Ramos (cell line): ENCODE results near the gene TYW1.
"Not testable (repeated sequence)": the region's sequence is repeated elsewhere in the genome, so short reads cannot be mapped to it uniquely, and the experiment has no call there.

Source experiments
- in situ Hi-C: fragments of 300-500 bp; cut with MboI; formaldehyde crosslinking; loops from one replicate; pipeline ENCODE4 v1.14.3; 2022; ENCODE audit warnings: low sequenced_read_pairs; ENCODE audit not compliant: unreplicated experiment

Gene TYW1

DNA sequence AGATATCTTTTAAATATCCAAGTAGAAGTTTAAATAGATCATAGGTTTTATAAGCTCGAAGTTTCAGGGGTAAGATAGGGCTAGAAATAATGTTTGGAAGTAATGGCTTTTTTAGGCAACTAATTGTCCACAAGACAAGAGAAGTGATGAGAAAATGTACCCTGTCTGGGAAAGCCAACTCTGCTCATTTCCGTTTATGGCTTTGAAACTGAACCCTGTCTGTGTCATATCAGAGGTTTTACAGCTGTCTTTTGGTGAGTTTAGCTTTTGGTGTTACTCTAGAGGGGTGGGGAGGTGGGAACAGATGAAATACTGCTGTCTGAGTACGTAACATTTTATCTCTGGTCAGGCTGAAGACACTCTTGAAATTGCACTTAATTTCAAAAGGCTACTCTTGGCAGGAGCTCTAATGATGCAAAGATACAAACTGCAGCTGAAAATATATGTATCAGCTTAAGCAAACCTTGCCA, 189.1 kb downstream of the TYW1 start:
- in situ Hi-C loops, result not testable (repeated sequence)

- in situ Hi-C loops, result not testable (repeated sequence)
Observed at GRCh38 chr7:67189160-67189559, 192.5 kb downstream of the TYW1 start.

- in situ Hi-C loops, result not testable (repeated sequence)
Observed at GRCh38 chr7:67189801-67190465, 193.3 kb downstream of the TYW1 start.

- in situ Hi-C loops, result not testable (repeated sequence)
Observed at GRCh38 chr7:67191002-67191720, 194.5 kb downstream of the TYW1 start.

DNA sequence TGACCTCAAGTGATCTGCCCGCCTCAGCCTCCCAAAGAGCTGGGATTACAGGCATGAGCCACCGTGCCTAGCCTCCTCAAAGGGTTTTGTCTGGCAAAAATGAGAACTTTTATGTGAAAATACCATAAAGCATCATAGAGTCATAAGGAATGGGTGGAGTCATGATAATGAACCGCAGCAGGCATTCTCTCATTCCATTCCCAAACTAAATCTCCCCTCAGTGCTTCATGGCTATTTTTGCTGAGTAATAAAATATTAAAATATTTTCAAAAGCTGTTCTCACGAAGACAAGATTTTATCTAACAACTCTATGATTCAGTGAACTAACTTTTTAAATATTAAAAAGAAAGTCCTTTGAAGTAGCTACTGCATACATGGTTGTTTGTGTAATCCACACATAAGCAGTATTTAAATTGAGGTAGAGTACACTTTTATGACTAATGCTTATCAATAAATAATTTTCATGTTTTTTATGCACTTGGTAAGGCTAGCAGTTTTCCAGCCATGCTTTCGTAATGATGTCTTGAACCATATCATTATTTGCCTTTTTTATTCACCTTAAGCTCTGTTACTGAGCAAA, 195.6 kb downstream of the TYW1 start:
- in situ Hi-C loops, result not testable (repeated sequence)

DNA sequence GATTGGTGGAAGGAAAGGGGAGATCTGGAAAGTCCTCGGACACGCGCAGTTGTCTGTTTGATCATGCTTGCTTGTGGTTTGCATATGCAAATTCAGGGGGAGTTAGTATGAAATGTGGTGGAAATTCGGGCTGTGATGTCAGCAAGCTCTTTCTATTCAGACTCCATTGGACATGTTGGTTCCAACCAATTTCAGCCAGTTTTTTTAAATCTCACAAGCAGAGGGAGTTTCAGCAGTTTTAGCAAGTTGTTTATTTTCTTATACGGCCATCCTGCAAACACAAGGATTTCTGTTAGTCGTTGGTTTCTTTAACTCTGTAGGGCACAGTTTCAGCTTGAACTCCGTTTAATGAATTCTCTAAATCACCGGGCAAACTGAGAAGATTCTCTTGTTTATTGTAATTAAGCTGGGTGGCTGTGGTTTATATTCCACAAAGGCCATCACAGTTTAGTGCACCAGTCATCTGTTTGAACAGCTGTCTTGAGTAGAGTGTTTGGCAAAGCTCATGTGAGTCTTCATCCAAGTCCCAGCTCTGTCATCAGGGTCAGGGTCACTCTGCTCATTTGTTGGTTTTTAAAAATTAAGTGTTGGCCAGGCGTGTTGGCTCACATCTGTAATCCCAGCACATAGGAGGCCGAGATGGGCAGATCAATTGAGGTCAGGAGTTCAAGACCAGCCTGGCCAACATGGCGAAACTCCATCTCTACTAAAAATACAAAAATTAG, 196.4 kb downstream of the TYW1 start:
- in situ Hi-C loops, result not testable (repeated sequence)

DNA sequence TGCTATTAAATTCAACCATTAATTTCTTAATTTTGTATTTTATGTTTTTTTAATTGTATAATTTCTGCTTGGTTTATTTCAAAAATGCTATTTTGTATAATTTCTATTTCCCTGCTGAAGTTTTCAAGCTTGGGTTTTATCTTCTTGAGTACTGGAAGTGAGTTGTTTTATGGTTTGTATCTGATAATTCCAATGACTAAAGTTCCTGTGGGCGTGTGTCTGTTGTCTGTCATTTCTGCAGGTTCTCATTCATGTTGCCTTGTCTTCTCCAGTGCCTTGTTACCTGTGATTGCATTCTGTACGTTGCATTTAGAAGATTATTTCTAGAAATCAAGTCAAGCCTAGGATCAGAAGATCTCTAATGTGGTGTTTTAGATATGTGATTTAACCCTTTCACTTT, 199.5 kb downstream of the TYW1 start:
- in situ Hi-C loops, result not testable (repeated sequence)

DNA sequence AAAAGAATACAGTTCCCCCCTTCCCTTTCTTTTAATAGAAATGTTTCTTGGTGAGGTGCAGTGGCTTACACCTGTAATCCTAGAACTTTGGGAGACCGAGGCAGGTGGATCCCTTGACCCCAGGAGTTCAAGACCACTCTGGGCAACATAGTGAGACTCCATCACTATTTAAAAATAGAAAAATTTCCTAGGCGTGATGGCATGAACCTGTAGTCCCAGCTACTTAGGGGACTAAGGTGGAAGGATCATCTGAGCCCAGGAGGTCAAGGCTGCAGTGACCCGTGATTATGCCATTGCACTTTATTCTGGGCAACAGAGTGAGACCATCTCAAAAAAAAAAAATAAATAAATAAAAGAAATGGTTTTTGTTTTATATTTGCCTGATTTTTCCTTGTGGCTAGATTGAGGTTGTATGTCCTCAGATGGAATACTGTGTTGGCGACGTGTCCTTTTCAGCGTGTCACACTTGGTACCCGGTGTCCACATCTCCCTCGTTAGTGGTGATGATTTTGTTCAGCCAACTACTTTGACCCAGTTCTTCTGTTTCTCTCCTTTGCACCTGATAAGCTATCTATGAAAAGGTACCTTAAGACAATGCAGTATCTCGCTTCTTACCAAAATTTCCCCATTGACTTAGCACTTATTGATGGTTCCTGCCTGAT, 202.4 kb downstream of the TYW1 start:
- in situ Hi-C loops, result not testable (repeated sequence)

DNA sequence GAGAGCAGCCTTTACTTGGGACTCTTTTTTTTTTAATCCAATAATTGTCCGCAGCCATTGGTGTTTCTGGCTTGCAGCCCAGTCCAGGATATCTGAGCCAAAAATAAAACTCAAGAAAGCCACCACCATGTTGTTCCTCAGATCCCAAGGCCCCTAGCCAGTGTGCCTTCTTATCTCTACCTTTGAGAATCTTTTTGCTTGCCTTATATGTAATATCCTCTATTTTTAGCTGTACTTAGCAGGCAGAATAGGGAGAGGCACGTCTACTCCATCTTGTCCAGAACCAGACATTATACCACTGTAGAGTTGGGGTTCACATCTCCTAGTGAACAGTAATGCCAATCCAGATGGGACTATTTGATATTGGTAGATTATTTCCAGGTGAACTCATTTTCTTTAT, 209.1 kb downstream of the TYW1 start:
- in situ Hi-C loops, result not testable (repeated sequence)

DNA sequence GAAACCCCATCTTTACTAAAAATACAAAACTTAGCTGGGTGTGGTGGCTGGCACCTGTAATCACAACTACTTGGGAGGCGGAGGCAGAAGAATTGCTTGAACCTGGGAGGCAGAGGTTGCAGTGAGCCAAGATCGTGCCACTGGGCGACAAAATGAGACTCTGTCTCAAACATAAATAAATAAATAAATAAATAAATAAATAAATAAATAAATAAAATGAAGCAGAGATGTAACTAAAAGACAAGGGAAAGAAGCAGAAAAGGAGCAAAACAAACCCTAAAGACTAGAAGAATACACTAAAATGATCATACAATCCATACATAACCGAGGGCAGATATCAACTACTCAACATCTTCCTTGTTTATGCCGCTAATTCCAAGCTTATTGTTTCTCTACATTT, 209.8 kb downstream of the TYW1 start:
- in situ Hi-C loops, result no loop called here

DNA sequence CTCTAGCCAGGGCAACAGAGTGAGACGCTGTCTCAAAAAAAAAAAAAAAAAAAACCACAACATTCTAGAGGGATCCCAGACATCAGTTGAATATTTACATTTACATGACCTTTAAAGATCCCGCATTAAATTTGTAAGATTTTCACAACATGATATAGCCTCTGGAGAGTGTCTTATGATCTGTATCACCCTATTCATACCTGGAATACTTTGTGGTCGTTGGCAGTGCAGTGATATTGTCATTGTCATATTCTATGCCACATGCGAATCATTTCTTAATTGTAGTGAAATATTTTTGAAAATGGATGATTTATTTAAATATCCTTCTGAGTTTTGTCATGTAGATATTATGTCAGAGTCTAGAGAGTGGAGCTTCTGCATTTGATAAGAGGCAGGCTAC, 212.0 kb downstream of the TYW1 start:
- in situ Hi-C loops, result not testable (repeated sequence)

DNA sequence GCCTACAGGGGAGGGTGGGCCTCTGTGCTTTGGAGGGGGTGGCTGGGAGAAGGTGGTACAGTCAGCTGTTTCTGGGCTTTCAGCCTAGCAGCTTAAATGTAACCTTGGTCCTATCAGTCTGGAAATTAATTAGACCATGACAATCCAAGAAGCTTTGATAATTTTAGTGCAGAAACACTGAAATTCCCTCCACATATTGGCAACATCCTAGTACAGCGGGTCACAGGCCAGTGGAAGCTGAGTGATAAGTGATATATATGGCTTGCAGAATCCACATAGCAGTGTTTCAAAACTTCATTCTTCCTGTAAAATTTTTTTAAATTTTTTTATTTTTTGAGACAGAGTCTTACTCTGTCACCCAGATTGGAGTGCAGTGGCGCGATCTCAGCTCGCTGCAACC, 212.6 kb downstream of the TYW1 start:
- in situ Hi-C loops, result no loop called here

- in situ Hi-C loops, result no loop called here
Observed at GRCh38 chr7:67210567-67210966, 213.9 kb downstream of the TYW1 start.

DNA sequence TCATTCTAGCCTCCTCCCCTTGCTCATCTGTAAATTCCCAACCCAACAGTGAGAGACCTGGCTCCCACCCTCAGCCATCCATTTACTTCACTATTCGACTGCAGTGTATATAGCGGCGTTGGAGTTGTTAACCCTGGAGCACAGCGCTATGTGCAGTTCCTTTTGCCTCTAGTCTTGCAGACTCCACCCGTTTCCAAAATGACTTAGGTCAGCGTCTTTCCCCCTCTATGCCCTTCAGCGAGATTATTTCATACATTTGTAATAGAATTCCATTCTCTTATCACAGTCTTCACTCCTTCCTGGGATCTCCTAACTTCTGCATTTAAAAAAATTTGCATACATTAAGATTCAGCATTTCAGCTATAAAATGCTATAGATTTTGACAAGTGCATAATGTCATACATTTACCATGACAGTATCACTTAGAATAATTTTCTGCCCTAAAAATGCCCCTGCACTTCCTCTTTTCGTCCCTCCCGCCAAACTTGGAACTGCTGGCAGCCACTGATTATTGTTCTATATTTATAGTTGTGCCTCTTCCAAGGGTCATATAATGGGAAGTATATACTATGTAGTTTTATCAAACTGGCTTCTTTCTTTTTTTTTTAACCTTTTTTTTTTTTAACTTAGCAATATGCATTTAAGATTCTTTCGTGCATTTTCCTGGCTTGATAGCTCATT, 215.2 kb downstream of the TYW1 start:
- in situ Hi-C loops, result not testable (repeated sequence)

DNA sequence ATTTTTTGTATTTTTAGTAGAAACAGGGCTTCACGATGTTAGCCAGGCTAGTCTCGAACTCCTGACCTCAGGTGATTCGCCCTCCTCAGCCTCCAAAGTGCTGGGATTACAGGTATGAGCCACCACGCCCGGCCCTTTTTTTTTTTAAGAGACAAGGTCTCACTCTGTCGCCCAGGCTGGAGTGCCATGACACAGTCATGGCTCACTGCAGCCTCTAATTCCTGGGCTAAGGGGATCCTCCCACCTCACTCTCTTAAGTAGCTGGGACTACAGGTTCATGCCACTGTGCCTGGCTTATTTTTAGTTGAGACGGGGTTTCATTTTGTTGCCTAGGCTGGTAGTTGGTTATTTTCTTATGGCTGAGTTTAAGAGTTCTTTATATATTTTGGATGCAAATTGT, 216.4 kb downstream of the TYW1 start:
- in situ Hi-C loops, result not testable (repeated sequence)

DNA sequence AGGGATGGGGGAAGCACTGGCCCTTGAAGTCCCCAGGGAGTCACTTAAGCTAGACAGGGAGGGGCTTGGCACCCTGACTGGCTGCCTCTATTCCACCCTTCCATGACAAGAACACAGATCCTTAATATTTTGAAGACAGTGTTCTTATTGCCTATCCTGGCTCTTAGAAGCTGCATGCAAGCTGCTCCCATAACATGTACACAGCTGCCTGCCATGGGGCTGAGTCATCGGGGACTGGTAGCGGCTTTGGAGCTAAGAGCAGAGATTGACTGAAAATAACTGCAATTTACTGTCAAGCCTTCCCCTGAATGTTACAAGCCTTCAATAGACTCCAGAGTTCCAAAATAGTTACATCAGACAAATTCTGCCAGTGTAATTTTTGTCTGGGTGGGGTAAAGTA, 226.9 kb downstream of the TYW1 start:
- in situ Hi-C loops, result not testable (repeated sequence)

DNA sequence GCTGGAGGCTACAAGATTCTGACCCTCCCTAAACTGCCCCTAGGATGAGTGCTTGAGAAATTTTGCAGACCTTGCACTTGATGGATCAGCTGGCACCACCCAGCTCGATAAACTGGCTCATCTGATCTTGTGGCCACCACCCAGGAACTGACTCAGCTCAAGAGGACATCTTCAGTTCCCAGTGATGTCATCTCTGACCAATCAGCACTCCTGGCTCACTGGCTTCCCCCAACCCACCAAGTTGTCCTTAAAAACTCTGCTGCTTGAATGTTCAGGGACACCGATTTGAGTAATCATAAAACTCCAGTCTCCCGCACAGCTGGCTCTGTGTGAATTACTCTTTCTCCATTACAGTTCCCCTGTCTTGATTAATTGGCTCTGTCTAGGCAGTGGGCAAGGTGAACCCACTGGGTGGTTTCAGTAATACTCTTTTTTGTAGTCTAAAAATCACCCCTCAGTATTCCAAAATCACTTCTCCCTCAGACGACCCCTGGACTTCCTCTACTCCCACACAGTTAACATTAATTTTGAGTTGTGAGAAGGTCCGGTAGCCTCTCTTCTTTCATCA, 229.8 kb downstream of the TYW1 start:
- in situ Hi-C loops, result not testable (repeated sequence)

- in situ Hi-C loops, result not testable (repeated sequence)
Observed at GRCh38 chr7:67226967-67227366, 230.3 kb downstream of the TYW1 start.

GRCh38 chr7:67229018-67229417, 232.4 kb downstream of the TYW1 start:
- in situ Hi-C loops, result not testable (repeated sequence)
